GM20431 (cell line): ENCODE measurements around the gene DCPS.
"Not testable (repeated sequence)": the region's sequence is repeated elsewhere in the genome, so short reads cannot be mapped to it uniquely, and the experiment has no call there.

ENCODE experiments used
- in situ Hi-C: fragments of 300-500 bp; cut with MseI, MboI; formaldehyde crosslinking; loops from one replicate; pipeline ENCODE4 v1.15.0; 2020; ENCODE audit warnings: low sequenced_read_pairs; ENCODE audit not compliant: unreplicated experiment

DCPS gene

GRCh38 chr11:126370016-126370415 is 66.2 kb downstream of the DCPS start:
- in situ Hi-C loops = no loop called here

- in situ Hi-C loops = no loop called here
Measured at GRCh38 chr11:126371595-126371994, 67.7 kb downstream of the DCPS start.

DNA sequence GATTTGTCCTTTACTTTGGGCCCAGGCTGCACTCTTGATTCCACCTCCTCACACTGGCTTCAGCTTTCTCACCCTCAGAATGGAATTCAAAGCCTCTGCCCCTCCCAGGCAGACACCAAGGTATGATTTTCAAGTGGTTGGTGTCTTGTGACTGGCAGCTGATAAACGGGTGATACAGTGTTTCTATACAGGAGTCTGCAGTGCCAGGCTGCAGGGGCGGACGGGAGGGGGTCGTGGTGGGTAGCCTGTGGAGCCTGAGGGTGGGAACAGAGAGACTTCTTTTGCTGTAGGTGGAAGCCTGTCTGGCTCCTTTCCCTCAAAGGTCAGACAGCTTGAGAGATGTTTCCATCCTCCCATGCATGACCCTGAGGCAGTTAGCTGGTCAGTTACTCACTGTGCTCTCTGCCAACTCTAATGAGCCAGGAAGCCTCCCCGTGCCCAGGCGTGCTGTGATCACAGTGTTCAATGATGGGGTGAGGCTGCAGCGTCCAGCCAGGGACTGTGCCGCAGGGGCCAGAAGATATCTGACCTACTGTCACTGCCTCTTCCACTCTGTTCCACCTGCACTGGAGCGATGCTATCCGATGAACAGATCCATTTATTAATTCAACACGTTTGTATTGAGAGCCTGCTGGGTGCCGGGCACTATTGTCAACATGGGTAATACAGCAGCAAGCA is 69.7 kb downstream of the DCPS start:
- in situ Hi-C loops = not testable (repeated sequence)

- in situ Hi-C loops = not testable (repeated sequence)
Measured at GRCh38 chr11:126374562-126375300, 70.9 kb downstream of the DCPS start.

- in situ Hi-C loops = no loop called here
Measured at GRCh38 chr11:126375726-126376125, 71.9 kb downstream of the DCPS start.

GRCh38 chr11:126378763-126379162 is 74.9 kb downstream of the DCPS start:
- in situ Hi-C loops = no loop called here

DNA sequence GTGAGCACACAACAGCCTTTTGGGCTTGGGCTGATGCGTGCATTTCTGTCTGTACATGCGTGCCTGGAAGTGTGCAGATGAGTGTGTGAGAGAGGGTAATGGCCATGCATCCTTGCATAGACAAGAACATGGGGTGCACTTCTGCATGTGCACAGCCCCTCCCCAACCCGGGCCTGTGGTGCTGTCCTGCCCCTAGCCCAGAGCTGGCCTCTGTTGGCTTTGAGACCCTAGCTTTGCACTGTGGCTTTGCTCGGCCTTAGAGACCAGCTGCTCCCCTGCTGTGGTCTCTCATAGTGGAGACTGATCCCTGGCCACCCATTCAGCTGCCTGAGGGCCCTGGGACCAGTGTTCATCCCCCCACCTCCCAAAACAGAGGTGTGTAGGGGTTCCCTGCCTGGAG is 77.0 kb downstream of the DCPS start:
- in situ Hi-C loops = no loop called here

DNA sequence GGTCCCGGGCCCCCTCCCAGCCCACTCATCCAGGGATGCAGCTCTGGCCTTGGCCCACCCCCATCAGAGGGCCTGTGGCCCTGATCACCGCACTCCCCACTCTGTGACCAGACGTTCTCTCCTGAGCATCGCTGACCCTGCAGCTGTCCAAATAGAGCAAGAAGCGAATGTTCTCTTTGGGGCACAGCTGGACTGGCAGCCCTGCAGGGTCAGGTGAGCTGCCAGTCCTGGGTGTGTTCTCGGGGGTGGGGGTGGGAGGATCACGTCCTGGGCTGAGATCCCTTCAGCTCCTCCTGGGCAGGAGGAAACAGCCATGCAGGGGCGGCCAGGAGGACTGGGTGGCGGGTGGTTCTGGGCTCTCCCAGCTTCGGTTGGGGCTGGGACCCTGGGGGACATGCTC is 78.1 kb downstream of the DCPS start:
- in situ Hi-C loops = not testable (repeated sequence)

DNA sequence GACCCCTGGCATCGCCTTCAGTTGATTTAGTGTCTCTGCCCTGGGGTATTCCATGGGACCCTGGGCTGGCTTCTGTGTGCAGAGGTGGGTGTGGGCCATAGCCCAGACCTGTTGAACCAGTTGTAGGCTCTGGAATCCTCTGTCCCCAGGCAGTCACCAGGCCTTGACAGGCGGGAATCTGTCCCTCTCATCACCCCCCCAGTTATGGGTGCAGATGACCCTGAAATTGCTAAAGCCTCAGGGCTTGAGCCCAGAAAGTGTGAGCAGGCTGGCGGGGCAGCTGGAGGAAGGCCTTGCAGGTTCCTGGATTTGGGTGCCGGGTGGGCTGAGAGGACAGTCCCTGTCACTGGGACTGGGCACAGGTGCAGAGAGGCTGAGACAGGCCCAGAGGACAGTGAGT is 78.8 kb downstream of the DCPS start:
- in situ Hi-C loops = not testable (repeated sequence)

DNA sequence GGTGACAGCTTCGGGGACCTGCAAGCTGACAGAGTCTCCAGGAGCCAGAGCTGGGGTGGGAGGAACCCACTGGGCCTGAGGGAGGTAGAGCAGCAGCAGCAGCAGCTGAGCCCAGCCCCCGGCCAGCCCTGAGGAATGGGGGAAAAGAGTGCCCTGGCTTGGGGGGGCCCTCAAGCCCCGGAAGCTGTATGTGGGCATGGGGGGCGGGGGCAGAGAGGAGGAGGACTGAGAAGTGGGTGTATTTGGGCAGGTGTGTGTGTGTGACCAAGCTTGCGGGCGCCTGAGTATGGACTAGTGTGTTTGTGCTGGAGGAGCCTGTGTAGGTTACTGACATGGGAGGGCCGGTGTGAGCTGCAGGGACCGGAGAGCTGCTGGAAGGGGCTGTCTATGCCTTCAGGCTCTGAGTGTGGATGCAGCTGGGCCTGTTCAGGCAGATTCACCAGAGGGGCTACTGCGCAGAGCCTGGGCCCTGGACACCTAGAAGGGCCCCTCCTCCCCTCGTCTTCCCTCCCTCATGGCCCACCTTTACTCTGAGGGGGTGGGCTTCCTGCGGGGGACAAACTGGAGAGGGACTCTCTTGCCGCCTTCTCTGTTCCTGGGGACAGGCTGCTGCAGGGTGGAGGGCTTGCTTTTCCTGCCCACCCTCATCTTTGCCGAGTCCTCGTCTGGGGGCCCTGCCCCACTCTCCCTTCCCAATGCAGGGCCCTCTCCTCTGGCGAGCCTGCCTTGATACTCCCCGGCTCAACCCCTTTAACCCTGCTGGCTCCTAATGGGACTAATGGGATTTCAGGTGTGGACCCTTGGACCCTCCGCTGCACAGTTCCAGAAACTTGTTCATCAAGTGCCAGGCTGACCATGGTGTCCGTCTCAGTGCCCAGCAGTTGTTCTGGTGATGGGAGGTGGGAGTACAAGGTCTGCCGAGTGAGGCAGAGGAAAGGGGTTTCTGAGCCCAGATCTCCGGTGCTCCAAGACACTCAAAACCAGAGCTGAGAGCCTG is 79.8 kb downstream of the DCPS start:
- in situ Hi-C loops = no loop called here

GRCh38 chr11:126384449-126385070 is 80.7 kb downstream of the DCPS start:
- in situ Hi-C loops = no loop called here

DNA sequence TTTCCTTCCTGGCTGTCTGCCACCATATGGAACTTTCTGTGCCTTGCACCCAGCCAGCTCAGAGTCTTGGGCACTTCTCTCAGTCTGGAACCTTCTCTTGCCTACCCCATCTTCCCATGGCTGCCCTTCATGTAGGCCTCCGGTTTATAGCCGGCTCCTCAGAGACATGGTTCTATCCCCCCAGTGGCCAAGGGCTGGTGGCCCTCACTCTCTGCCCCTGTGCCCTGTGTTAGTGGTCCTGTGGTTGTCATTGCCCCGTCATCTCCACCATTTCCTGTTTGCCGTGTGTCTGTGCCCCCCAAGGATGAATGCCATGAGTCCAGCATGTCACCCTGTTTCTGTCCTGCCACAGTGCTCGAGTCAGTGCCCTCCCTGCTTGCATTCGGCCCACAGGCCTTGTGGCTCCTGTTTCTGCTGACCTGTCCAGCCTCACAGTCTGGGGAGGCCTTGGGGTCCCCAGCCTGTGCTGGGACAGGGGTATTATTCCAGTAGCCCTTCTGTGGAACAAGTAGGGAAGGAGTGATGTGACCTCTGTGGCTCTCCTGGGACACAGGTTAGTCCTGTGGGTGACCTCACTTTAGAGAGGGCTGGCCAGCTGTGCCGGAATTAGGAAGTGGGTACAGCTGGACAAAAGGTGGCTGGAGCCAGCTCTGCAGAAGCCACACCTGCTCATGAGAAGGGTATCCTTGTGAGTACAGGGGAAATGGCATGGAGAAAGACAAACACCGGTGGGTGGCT is 82.3 kb downstream of the DCPS start:
- in situ Hi-C loops = no loop called here

GRCh38 chr11:126386729-126387071 is 82.8 kb downstream of the DCPS start:
- in situ Hi-C loops = not testable (repeated sequence)

DNA sequence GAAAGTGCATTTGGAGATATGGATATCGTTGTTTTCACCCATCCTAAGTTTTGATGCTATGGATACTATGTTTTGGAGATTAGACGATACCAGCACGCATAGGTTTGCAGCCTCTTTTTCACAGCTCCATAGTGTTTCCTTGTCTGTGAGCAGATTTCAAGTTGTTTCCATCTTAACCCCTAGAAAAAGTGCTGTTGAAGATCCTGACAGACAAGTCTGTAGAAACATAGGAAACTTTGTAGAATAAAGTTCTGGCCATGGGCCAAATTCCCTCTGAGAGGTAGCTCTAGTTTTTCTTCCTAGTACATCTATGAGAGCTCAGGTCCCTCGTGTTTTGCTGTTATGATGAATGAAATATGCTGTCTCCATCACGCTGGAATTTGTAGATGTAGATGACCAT is 84.0 kb downstream of the DCPS start:
- in situ Hi-C loops = no loop called here

- in situ Hi-C loops = no loop called here
Measured at GRCh38 chr11:126390272-126390867, 86.5 kb downstream of the DCPS start.

GRCh38 chr11:126391286-126391954 is 87.6 kb downstream of the DCPS start:
- in situ Hi-C loops = no loop called here

DNA sequence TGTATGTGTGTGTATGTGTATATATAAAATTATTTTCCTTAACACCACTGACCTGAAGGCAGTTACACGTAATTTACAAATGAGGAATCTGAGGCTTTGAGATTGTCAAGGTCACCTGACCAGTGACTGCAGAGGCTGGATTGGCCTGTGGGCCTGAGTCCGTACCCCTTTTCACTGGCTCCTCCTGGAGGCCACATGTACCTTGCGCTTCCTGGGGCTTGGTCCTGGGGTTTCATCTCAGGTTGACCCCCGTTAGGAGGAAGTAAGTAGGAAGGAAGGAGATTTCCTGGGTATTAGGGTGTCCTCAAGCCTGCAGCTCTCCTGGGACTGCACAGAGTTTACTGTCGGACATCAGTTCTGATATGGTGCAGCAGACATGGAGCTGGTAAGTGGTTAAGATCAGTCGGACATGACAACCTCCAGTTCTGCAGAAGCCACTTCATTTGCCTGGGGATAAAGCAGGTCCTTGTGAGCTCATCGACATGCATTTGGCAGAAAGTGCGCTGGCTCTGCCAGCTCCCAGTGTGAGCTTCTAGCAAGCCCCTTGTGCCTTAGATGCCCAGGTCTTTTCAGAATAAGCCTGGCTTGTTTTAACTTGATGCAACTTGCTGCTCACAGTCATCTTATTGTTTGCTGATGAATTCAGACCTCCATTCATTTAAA is 88.2 kb downstream of the DCPS start:
- in situ Hi-C loops = no loop called here

- in situ Hi-C loops = no loop called here
Measured at GRCh38 chr11:126392633-126393013, 88.8 kb downstream of the DCPS start.
